DOHH2 (cell line): Measurements from ENCODE around the gene STXBP3.

Source experiments
- EZH2phosphoT487 ChIP-seq: fragments of 200-600 bp; sonication (generic); IDR thresholded peaks from 2 replicates; pipeline ENCODE4 v1.6.1; 2017; ENCODE audit warnings: borderline replicate concordance, mild to moderate bottlenecking, antibody characterized with exemption, low read length, moderate library complexity, mixed read lengths
- TF ChIP-seq, protein P1 (sequence below): fragments of 200-600 bp; sonication (generic); IDR thresholded peaks from one replicate; pipeline ENCODE4 v1.5.1; 2014; ENCODE audit warnings: antibody characterized with exemption, mild to moderate bottlenecking, low read depth, low read length; ENCODE audit not compliant: poor library complexity, severe bottlenecking

DNA sequence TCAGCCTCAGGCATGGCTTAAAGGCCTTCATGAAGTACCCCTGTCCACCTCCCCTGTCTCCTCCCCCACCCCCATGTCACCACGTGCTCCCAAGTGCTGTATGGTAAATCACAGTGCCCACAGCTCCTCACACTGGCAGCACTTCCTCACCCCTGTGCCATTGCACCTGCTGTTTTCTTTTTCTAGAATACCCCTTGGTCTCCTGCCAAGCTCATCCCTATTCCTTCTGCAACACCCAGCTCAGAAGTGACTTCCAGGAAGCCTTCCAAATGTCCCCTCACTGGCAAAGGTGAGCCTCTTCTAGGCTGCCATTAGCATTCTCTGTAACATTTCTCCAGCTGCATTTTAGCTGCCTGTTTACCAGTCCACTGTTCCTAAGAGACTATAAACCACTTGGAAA is 101.0 kb downstream of the STXBP3 start:
- TF ChIP-seq, protein P1, sequence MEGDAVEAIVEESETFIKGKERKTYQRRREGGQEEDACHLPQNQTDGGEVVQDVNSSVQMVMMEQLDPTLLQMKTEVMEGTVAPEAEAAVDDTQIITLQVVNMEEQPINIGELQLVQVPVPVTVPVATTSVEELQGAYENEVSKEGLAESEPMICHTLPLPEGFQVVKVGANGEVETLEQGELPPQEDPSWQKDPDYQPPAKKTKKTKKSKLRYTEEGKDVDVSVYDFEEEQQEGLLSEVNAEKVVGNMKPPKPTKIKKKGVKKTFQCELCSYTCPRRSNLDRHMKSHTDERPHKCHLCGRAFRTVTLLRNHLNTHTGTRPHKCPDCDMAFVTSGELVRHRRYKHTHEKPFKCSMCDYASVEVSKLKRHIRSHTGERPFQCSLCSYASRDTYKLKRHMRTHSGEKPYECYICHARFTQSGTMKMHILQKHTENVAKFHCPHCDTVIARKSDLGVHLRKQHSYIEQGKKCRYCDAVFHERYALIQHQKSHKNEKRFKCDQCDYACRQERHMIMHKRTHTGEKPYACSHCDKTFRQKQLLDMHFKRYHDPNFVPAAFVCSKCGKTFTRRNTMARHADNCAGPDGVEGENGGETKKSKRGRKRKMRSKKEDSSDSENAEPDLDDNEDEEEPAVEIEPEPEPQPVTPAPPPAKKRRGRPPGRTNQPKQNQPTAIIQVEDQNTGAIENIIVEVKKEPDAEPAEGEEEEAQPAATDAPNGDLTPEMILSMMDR, result no peak
- TF ChIP-seq EZH2phosphoT487, result no peak
